ENCODE results near the gene KCNJ14.

KCNJ14 gene

DNA sequence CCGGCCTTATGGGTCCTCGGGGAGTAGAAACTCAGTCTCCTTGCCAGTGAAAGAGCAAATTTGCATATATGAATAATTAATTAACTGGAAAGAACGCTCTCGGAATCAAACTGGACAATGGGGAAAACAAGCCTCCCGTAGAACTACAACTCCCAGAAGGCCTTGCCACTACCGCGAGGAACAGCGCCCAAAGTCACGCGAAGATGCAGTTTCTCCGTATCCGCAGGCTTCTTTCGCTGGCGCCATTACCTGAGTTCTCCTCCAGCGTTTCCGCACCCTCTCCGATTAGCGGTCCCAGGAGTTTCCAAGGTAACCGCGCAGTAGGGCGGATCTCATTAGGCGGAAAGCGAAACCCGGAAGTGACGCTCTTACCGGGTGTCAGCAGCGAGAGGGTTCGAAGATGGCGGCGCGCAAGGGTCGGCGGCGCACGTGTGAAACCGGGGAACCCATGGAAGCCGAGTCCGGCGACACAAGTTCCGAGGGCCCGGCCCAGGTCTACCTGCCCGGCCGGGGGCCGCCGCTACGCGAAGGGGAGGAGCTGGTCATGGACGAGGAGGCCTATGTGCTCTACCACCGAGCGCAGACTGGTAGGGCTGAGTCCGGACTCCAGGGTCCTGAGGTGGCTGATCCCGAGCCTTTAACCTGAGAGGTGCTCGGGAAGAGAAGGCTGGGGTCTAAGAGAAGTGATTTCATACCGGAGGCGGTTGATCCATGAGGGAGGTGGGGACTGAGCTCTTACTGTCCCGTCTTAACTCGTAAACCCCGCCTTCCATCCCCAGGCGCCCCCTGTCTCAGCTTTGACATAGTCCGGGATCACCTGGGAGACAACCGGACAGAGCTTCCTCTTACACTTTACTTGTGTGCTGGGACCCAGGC lies 9.5 kb upstream of the KCNJ14 start, which contains the start of gene GRWD1:
Gene GRWD1 (plus strand): TSS at position 378 of the 876 bp plus-strand sequence. CDS start 23 bp downstream, at position 401.
- DNase-seq, result peak; percentile 70 to 88

DNA sequence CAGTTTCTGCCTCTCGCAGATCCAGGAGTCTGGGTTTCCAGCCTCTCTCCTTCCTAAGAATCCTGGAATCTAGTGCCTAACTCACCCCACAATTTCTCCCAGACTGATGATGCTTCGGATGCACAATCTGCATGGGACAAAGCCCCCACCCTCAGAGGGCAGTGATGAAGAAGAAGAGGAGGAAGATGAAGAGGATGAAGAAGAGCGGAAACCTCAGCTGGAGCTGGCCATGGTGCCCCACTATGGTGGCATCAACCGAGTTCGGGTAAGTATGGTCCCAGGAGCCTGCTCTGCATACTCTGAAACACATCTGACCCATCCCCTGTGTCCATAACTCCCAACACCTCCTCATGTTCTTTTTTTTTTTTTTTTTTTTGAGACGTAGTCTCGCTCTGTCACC lies 8.8 kb upstream of the KCNJ14 start:
- DNase-seq, result no peak

DNA sequence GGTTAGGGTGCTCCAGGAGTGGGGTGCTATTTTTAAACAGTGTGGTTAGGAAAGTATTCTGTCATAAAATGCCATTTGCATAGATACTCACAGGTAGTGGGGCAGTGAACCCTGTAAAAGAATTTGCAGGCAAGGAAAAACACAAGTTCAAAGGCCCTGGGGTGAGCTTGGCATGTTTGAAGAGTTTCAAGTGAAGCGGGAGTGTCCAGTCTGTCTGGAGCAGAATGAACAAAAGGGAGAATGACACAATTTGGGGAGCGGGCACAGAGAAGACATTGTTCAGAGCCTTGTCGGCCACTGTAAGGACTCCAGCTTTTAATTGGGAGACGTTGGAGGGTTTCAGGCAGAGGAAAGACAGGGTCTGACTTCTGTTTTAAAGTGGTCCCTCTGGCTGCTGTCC lies 6.8 kb upstream of the KCNJ14 start:
- no peak for DNase-seq

DNA sequence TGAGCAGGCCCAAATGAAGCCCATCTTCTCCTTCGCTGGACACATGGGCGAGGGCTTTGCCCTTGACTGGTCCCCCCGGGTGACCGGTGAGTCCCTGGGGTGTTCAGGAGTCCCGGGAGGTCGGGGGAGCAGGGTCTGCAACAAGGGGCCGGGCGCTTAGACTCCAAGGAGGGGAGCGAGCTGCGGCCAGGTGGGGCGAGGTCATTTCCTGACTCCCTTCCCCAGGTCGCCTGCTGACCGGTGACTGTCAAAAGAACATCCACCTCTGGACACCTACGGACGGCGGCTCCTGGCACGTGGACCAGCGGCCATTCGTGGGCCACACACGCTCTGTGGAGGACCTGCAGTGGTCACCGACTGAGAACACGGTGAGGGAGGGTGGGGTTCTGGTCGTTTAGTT lies 4.9 kb upstream of the KCNJ14 start:
- DNase-seq, result no peak

DNA sequence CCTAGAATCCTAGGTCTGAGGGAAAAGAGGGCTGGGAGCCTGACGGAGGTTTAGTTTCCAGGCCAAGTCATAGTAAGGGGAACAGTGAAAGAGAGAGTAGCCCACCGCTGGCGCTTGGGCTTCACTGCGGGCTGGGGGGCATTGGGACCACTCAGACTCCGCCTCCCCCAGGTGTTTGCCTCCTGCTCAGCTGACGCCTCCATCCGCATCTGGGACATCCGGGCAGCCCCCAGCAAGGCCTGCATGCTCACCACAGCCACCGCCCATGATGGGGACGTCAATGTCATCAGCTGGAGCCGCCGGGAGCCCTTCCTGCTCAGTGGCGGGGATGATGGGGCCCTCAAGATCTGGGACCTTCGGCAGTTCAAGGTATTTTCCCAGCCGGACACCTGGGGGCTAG lies 4.5 kb upstream of the KCNJ14 start:
- no peak for DNase-seq

DNA sequence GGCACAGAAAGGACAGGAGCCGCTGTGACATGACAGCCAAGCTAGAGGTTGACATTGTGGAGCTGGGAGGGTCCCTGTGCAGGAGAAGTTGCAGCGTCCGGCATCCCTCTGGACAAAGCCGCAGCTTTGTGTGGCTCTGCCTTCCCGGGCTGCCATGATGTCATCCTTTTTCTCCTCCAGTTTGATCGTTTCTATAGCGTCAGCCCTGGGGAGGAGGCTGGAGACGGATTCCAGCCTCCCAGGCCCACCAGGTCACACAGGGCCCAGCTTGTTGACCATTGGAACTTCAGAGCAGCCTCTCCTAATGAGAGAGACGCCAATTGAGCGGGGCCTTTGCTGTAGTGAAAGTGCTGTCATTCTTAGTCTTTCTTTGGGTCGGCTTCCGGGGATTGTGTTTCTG lies 3.8 kb upstream of the KCNJ14 start:
- no peak for DNase-seq

DNA sequence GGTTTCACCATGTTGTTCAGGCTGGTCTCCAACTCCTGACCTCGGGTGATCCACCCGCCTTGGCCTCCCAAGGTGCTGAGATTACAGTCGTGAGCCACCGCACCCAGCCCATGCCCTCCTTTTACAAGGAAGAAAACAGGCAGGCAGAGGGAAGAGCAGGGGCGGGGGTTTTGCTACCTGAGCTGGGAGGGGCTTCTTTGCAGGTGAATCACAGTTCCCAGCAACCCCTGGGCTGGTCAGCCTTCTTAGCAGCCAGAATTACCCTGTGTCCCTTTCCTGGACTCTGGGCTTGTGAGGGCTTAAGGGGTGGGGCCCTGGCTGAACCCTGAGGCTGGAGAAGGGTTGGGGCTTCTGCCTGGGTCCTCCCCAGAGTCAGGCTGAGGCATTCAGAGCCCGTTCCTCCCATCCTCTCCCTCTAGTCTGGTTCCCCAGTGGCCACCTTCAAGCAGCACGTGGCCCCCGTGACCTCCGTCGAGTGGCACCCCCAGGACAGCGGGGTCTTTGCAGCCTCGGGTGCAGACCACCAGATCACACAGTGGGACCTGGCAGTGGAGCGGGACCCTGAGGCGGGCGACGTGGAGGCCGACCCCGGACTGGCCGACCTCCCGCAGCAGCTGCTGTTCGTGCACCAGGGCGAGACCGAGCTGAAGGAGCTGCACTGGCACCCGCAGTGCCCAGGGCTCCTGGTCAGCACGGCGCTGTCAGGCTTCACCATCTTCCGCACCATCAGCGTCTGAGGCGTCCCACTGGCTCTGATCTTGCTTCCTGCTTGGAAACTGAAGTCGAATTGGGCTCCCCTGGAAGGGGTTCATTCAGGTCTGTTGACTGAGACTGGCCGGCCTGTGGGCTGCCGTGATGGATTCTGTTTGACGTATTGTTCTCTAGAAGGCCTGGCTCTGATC lies 2.8 kb upstream of the KCNJ14 start:
- no peak for DNase-seq

DNA sequence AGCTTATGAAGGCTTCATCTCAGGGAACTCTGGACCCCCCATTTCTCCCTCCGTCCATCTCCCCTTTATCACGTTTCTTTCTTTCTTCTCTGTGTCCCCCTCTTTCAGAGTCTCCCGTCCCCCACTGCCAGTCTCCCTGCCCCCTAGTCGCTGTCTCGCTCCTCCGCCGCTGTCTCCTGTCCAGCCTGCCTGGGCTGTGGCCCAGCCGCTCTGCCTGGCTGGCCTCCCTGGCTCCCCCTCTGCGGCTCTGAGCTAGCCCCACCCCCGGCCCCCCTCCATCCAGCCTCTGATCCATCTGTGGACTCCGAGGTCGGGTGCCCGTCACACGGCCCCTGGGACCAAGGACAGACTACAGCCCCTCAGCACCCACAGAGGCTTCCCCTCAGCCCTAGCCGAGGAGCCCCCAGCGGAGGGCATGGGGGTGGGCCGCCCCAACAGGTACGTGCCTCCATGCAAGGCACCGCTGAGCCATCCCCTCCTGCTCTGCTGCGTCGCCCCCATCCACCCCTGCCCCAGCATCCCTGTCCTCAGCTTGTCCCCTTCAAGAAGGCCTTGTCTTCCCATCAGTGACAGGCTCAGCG lies 1.1 kb upstream of the KCNJ14 start:
- no peak for DNase-seq

DNA sequence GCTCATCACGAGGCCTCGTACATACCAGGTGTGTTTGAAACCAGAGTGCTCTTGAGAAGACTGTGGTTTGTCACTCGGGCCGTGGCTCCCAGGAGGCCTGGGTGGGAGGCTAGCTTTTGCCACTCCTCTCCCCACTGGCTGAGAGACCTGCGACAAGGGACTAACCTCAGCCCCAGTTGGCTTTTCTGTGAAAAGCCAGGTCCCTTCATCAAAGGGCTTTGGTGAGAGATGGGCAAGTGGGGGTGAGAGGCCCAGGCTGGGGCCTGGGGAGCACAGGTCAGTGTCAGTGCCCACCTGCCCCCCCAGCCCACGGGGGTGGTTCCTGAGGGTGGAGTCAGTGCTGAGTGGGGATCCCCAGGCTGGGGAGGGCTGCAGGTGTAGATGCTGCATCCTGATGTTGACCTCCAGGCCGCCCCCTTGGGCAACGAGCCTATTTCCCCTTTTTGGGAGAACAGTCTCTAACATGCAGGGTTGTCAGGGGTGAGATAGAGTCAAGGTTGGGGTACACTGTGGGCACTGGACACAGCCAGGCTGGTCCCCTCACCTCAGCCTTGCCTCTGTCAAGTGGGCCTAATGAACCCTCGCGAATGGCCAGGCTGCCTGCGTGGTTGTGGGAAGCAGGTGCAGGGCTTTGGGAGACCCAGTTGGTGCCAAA lies 661 bp downstream of the KCNJ14 start:
- DNase-seq, result no peak

DNA sequence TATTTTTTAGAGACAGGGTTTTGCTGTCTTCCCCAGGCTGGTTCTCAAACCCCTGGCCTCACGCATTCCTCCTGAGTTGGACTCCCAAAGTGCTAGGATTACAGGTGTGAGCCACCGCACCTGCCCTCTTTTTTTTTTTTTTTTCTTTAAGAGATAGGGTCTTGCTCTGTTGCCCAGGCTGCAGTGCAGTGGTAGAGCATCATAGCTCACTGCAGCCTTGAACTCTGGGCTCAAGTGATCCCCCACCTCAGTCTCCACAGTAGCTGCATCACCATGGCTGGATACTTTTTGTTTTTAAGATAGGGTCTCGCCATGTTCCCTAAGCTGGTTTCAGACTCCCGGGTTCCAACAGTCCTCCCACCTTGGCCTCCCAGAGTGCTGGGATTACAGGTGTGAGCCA lies 1.5 kb downstream of the KCNJ14 start:
- no peak for DNase-seq

DNA sequence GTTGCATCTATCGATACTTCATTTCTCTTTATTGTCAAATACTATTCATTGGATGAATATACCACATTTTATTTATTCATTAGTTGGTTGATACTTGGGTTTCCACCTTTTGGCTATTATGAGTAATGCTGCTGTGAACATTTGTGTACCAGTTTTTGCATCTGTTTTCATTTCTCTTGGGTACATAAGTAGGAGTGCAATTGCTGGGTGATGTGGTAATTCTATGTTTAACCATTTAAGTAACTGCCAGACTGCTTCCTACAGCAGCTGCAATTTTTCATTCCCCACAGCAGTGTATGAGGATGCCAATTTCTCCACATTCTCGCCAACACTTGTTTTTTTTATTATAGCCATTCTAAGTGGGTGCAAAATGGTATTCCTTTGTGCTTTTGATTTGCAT lies 2.6 kb downstream of the KCNJ14 start:
- no peak for DNase-seq

DNA sequence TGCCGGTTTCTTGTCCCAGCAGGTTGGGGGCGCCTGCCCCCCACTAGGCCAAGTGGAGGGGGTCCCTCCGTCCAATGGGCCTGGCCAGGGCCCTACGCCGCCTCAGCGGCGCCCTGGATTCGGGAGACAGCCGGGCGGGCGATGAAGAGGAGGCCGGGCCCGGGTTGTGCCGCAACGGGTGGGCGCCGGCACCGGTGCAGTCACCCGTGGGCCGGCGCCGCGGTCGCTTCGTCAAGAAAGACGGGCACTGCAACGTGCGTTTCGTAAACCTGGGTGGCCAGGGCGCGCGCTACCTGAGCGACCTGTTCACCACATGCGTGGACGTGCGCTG lies 6.2 kb downstream of the KCNJ14 start:
- no peak for DNase-seq

DNA sequence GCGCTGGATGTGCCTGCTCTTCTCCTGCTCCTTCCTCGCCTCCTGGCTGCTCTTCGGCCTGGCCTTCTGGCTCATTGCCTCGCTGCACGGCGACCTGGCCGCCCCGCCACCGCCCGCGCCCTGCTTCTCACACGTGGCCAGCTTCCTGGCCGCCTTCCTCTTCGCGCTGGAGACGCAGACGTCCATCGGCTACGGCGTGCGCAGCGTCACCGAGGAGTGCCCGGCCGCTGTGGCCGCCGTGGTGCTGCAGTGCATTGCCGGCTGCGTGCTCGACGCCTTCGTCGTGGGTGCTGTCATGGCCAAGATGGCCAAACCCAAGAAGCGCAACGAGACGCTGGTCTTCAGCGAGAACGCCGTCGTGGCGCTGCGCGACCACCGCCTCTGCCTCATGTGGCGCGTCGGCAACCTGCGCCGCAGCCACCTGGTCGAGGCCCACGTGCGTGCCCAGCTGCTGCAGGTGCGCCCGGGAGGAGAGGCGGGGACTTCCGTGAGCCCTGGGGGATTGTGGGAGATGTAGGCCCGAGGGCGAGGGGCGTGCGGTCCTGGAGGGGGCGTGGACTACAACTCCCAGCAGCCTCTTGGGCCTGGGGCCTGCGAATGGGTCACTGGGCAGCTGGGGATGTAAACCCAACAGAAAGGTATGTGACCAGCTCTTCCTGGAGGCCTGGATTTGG lies 6.7 kb downstream of the KCNJ14 start:
- DNase-seq, result no peak

DNA sequence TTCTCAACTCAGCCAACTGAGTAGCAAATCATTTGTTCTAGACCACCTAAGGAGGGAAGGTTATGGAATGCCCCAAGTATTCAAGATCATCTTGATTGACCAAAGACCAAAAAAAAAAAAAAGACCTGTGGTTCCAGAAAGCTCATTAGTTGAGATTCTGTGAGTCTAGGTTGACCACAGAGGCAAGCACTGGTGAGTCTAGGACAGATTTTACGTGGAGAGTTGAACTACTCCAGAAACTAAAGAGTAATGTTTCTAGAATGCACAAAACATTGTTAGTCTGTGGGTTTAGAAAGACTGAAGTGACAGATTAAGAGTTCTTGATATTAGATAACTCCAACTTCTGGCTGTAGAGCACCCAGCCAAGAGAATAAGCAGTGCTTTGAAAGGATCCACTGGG lies 9.8 kb downstream of the KCNJ14 start:
- no peak for DNase-seq

DNA sequence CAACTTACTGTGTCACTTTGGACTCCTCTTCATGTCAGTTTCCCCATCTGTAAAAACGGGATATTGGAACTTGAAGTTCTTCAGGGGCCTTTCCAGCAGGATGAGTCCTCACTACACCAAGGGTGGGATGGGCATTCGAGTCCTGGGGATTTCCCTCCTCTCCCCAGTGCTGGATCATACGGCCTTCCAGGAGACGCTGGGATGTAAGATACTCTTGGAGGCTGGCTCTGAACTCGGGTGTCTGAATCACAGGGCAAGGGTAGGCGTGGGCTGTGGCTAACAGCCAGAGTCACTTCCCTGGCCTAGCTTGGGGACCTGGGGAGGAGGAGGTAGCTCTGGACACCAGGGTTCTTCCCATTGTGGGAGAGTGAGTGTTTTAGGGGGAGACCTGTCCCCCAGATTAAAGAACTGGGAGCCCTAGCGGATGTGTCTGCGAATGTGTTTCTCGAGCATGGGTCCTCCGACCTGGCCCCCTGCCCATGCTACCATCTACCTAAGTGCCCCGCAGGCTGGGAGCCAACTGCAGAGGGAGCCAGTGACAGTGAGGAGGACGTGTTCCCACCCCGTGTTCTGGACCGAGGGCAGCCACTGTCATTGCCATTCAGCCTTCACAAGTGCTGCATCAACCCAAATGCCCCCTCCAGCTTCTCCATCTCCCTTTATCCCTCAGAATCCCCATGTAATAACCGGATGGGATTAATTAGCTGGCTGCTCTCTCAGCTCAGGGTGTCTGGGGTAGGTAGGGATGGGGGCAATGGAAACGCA lies 11.4 kb downstream of the KCNJ14 start:
- DNase-seq, result no peak

DNA sequence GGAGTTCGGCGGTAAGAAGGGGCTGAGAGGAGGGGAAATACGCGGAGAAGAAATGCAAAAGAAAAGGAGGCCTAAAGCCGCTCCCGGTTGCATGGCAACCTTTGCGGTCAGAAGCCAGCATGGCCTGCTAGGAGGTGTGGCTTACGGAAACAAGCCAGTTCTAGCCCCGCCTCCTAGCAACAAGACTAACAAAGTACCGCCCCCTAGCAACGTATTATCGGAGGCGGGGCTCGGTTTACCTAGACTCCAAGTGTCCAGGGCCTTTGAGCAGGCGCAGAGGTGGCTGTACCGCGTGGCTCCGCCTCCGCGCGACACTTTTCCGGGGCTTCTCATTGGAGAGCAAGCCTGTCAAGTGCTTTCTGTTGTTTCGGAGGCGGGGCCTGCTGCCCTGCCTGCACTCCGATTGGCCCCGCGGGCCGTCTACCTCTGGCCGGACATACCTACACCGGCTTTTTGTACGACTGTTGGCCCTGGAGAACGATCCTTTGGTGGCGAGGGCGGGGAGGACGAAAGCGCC lies 13.5 kb downstream of the KCNJ14 start:
- DNase-seq, result peak; percentile 91 to 100

DNA sequence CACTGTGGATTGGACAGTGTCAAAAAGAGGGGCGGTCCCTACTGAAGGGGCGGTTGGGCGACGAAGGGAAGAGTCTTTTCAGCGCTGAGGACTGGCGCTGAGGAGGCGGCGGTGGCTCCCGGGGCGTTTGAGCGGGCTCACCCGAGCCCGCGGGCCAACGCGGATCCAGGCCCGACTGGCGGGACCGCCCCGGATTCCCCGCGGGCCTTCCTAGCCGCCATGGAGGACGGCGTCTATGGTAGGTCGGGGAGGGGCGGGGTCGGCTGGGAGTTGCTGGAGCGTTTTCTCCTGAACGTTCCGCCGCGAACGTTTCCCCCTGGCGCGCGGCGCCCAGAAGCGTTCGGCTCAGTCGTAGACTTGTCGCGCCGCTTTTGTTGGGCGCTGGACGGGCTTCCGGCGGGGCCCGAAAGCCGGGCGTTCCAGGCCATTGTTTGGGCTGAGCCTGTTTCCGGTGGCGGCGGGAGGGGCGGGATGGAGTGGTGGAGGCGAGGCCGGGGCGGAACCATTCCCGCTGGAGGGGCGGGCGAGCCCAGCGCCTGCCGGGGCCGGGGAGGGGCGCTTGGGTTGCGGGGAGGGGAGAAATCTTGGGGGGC lies 14.0 kb downstream of the KCNJ14 start, which contains the start of gene CYTH2:
Gene CYTH2 (plus strand): TSS at position 81 of the 593 bp plus-strand sequence. CDS start 139 bp downstream, at position 220.
- peak in 1 of 2 donors; percentile 88 for DNase-seq

DNA sequence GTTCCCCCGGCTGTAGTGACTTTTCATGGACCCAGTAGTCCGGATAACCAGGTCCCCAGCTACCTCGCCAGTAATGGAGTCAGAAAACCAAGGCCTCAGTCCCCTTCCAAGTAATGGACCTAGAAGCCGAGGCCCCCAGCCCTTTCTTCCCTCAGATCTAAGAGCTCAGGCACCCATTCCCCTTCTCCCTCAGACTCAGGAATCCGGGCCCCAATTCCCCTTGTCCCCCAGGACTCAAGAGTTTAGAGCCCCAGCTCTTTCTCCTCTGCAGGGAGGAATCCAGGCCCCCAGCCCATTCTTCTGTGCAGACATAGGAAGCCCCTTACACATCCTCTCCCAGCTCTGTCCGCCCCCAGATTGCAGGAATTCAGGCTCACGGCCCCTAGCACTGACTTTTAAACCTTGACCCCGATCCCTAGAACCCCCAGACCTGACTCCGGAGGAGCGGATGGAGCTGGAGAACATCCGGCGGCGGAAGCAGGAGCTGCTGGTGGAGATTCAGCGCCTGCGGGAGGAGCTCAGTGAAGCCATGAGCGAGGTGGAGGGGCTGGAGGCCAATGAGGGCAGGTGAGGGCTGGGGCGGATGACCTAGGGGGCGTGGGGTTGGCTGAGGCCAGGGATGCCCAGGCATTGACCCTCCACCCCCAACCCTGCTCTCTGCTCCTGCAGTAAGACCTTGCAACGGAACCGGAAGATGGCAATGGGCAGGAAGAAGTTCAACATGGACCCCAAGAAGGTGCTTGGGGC lies 14.7 kb downstream of the KCNJ14 start:
- DNase-seq, result no peak

DNA sequence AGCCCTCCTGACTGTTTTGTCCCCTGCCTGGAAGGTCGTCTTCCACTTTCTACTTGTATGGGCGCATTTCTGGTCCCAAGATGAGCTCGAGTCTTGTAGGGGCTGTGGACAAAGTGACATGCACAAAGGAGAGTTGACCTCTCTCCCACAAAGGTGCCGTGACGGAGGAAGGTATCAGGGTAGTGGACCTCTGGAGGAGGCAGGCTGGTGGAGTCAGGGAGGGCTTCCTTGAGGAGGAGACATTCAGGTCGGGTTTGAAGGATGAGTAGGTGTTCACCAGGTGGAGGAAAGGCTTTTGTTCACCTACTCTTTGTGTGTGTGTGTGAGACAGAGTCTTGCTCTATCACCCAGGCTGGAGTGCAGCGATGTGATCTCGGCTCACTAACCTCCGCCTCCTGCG lies 15.5 kb downstream of the KCNJ14 start:
- DNase-seq, result no peak

DNA sequence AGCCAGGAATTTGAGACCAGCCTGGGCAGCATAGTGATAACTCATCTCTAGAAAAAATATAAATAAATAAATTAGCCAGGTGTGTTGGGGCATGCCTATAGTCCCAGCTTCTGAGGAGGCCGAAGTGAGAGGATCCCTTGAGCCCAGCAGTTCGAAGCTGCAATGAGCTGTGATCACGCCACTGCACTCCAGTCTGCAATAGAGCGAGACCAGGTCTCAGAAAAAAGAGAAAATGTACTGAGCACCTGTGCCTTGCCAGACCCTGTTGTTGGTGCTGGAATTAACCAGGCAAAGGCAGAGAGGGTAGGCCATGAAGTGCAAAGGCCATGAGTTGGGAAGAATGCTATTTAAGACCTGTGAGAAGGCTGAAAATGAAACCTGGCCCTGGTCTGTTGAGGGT lies 16.5 kb downstream of the KCNJ14 start:
- DNase-seq, result no peak

Measured in bone marrow (tissue), 2 donors.